ENCODE results near the gene FNDC5.
A peak's percentile ranks its signal among the peaks of the same experiment; 100 is the strongest.

The FNDC5 gene

GRCh38 chr1:32816676-32817158 lies 54.0 kb downstream of the FNDC5 start:
- CTCF ChIA-PET: no interaction called here
- no peak for DNase-seq
- peaks cover 67% of the 10 kb centered on the region for H3K4me1 Mint-ChIP-seq
- H3K4me3 Mint-ChIP-seq: peak overlapping the region; percentile 99
- H3K27me3 Mint-ChIP-seq: no peaks in the 10 kb centered on the region
- H3K36me3 Mint-ChIP-seq: peaks cover 51% of the 10 kb centered on the region
- no peaks in the 10 kb centered on the region for H3K9me3 Mint-ChIP-seq
- H3K27ac Mint-ChIP-seq: peak overlapping the region; percentile 93

- Mint-ChIP-seq H3K4me1 (peaks cover 63% of the 10 kb centered on the region), H3K27ac (peak overlapping the region; percentile 55), H3K4me3 (peak overlapping the region; percentile 14), H3K36me3 (peaks cover 69% of the 10 kb centered on the region), H3K9me3 (no peaks in the 10 kb centered on the region), H3K27me3 (no peaks in the 10 kb centered on the region)
- no peak for DNase-seq
- CTCF ChIA-PET: interaction anchor here (0.9 kb wide), 1 partner anchor 57 kb away, joined by 3 read pairs; no protein-coding TSS in a partner anchor
These were observed 56.6 kb downstream of the FNDC5 start for GRCh38 chr1:32813941-32814739.
